ENCODE data around the gene LAMB4.

Gene LAMB4

DNA sequence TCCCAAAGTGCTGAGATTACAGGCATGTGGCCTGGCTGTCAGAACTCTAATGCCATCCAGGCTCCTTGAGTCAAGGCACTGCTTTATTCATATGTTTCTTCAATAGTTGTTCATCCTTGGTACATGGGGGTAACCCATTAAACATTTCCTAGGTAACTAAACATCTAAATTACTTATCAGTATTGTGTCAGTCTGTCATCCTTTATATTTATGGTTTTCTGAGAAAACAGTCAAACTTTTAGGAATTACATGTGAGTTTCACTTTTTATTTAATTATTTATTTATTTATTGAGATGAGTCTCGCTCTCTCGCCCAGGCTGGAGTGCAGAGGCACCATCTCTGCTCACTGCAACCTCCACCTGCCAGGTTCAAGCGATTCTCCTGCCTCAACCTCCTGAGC, 81.7 kb downstream of the LAMB4 start:
- DNase-seq (ENCODE audit: low read depth in 1 of 2, low spot score in 1 of 2): no peak
- Histone ChIP-seq H3K27ac (replicated peaks) (no peak overlapping the region), H3K4me3 (replicated peaks; ENCODE audit: insufficient read depth, low read length) (no peak overlapping the region), H3K27me3 (ENCODE audit: insufficient read depth, poor library complexity, severe bottlenecking) (peaks cover 8% of the 10 kb centered on the region)
- TF ChIP-seq POLR2AphosphoS5 (IDR thresholded peaks at IDR 0.05; ENCODE audit: low read depth) (no peak), GABPA (IDR thresholded peaks at IDR 0.05; ENCODE audit: low read depth) (no peak), CTCF (IDR thresholded peaks at IDR 0.05; ENCODE audit: insufficient read depth, low read length) (no peak), SPI1 (IDR thresholded peaks at IDR 0.05; ENCODE audit: borderline replicate concordance, low read depth) (no peak)
- TF ChIP-seq, protein P1, sequence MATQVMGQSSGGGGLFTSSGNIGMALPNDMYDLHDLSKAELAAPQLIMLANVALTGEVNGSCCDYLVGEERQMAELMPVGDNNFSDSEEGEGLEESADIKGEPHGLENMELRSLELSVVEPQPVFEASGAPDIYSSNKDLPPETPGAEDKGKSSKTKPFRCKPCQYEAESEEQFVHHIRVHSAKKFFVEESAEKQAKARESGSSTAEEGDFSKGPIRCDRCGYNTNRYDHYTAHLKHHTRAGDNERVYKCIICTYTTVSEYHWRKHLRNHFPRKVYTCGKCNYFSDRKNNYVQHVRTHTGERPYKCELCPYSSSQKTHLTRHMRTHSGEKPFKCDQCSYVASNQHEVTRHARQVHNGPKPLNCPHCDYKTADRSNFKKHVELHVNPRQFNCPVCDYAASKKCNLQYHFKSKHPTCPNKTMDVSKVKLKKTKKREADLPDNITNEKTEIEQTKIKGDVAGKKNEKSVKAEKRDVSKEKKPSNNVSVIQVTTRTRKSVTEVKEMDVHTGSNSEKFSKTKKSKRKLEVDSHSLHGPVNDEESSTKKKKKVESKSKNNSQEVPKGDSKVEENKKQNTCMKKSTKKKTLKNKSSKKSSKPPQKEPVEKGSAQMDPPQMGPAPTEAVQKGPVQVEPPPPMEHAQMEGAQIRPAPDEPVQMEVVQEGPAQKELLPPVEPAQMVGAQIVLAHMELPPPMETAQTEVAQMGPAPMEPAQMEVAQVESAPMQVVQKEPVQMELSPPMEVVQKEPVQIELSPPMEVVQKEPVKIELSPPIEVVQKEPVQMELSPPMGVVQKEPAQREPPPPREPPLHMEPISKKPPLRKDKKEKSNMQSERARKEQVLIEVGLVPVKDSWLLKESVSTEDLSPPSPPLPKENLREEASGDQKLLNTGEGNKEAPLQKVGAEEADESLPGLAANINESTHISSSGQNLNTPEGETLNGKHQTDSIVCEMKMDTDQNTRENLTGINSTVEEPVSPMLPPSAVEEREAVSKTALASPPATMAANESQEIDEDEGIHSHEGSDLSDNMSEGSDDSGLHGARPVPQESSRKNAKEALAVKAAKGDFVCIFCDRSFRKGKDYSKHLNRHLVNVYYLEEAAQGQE (IDR thresholded peaks at IDR 0.05; ENCODE audit: insufficient replicate concordance, low read depth): no peak

DNA sequence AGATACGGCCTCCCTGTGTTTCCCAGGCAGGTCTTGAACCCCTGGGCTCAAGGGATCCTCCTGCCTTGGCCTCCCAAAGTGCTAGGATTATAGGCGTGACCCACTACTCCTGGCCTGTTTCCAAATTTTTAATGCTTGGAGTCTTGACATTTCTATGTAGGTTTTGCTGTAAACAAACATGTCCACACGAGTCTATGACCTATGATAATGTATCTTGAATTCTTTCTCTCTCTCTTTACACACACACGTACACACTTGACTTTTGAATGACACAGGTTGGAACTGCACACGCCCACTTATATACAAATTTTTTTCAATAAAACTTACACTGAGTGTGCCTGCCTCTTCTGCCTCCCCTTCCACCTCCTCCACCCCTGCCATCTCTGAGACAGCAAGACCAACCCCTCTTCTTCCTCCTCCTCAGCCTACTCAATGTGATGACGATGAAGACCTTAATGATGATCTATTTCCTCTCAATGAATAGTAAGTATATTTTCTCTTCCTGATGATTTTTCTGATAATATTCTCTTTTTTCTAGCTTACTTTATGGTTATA, 83.1 kb downstream of the LAMB4 start:
- peaks cover 4% of the 10 kb centered on the region for H3K27me3 ChIP-seq (ENCODE audit: insufficient read depth, poor library complexity, severe bottlenecking)
- DNase-seq (ENCODE audit: low read depth in 1 of 2, low spot score in 1 of 2): no peak
- TF ChIP-seq SPI1 (IDR thresholded peaks at IDR 0.05; ENCODE audit: borderline replicate concordance, low read depth) (no peak), CTCF (IDR thresholded peaks at IDR 0.05; ENCODE audit: insufficient read depth, low read length) (no peak), GABPA (IDR thresholded peaks at IDR 0.05; ENCODE audit: low read depth) (no peak), POLR2AphosphoS5 (IDR thresholded peaks at IDR 0.05; ENCODE audit: low read depth) (no peak)
- TF ChIP-seq, protein P1 (IDR thresholded peaks at IDR 0.05; ENCODE audit: insufficient replicate concordance, low read depth): no peak
- H3K27ac ChIP-seq (replicated peaks): no peak overlapping the region
- H3K4me3 ChIP-seq (replicated peaks; ENCODE audit: insufficient read depth, low read length): no peak overlapping the region

GRCh38 chr7:108045669-108046068, 84.5 kb downstream of the LAMB4 start:
- no peak for DNase-seq (ENCODE audit: low read depth in 1 of 2, low spot score in 1 of 2)
- Histone ChIP-seq H3K27ac (replicated peaks) (no peak overlapping the region), H3K27me3 (ENCODE audit: insufficient read depth, poor library complexity, severe bottlenecking) (peaks cover 8% of the 10 kb centered on the region), H3K4me3 (replicated peaks; ENCODE audit: insufficient read depth, low read length) (no peak overlapping the region)
- TF ChIP-seq CTCF (IDR thresholded peaks at IDR 0.05; ENCODE audit: insufficient read depth, low read length) (no peak), POLR2AphosphoS5 (IDR thresholded peaks at IDR 0.05; ENCODE audit: low read depth) (no peak), GABPA (IDR thresholded peaks at IDR 0.05; ENCODE audit: low read depth) (no peak), SPI1 (IDR thresholded peaks at IDR 0.05; ENCODE audit: borderline replicate concordance, low read depth) (no peak)
- TF ChIP-seq, protein P1 (IDR thresholded peaks at IDR 0.05; ENCODE audit: insufficient replicate concordance, low read depth): no peak
